HEK293 (cell line): ENCODE measurements around the gene AGPAT4.

Source experiments
- GLI4 ChIP-seq: fragments of 450-650 bp; formaldehyde crosslinking; IDR thresholded peaks from 2 replicates; pipeline ENCODE4 v1.5.1; 2016; ENCODE audit warnings: missing biosample characterization, missing genetic modification characterization
- KLF16 ChIP-seq: fragments of 450-650 bp; formaldehyde crosslinking; IDR thresholded peaks from 2 replicates; pipeline ENCODE4 v1.5.1; 2017; ENCODE audit warnings: missing biosample characterization, missing genetic modification characterization
- KLF9 ChIP-seq: fragments of 450-650 bp; formaldehyde crosslinking; IDR thresholded peaks from 2 replicates; pipeline ENCODE4 v1.5.1; 2016; ENCODE audit warnings: missing biosample characterization, missing genetic modification characterization, low read depth
- MYNN ChIP-seq: fragments of 450-650 bp; formaldehyde crosslinking; IDR thresholded peaks from 2 replicates; pipeline ENCODE4 v1.5.1; 2016; ENCODE audit warnings: missing biosample characterization, missing genetic modification characterization, borderline replicate concordance
- OVOL3 ChIP-seq: fragments of 450-650 bp; formaldehyde crosslinking; IDR thresholded peaks from 2 replicates; pipeline ENCODE4 v1.5.1; 2016; ENCODE audit warnings: missing biosample characterization, missing genetic modification characterization
- PBX3 ChIP-seq: sonication (generic); formaldehyde crosslinking; IDR thresholded peaks from 2 replicates; pipeline ENCODE4 v1.8.1; 2022; ENCODE audit warnings: mild to moderate bottlenecking, moderate library complexity, missing genetic modification reagents
- SETDB1 ChIP-seq: IDR thresholded peaks from one replicate; pipeline ENCODE4 v1.6.1; 2017; ENCODE audit warnings: mild to moderate bottlenecking, low read length, moderate library complexity, mixed read lengths; ENCODE audit not compliant: insufficient read length
- SP3 ChIP-seq: fragments of 450-650 bp; formaldehyde crosslinking; IDR thresholded peaks from 2 replicates; pipeline ENCODE4 v1.5.1; 2016; ENCODE audit warnings: missing biosample characterization, missing genetic modification characterization
- SP7 ChIP-seq: fragments of 450-650 bp; formaldehyde crosslinking; IDR thresholded peaks from 2 replicates; pipeline ENCODE4 v1.5.1; 2016; ENCODE audit warnings: missing biosample characterization, missing genetic modification characterization
- TRIM28 ChIP-seq: IDR thresholded peaks from 2 replicates; pipeline ENCODE4 v1.6.1; 2011; ENCODE audit warnings: low read length, control low read depth, borderline replicate concordance
- ZBTB17 ChIP-seq: fragments of 450-650 bp; formaldehyde crosslinking; IDR thresholded peaks from 2 replicates; pipeline ENCODE4 v1.5.1; 2016; ENCODE audit warnings: missing biosample characterization, missing genetic modification characterization
- ZBTB21 ChIP-seq: fragments of 450-650 bp; formaldehyde crosslinking; IDR thresholded peaks from 2 replicates; pipeline ENCODE4 v1.5.1; 2017; ENCODE audit warnings: missing biosample characterization, missing genetic modification characterization
- ZBTB8A ChIP-seq: fragments of 450-650 bp; formaldehyde crosslinking; IDR thresholded peaks from 2 replicates; pipeline ENCODE4 v1.5.1; 2016; ENCODE audit warnings: missing biosample characterization, missing genetic modification characterization
- ZEB2 ChIP-seq: fragments of 450-650 bp; formaldehyde crosslinking; IDR thresholded peaks from 2 replicates; pipeline ENCODE4 v1.5.1; 2016; ENCODE audit warnings: missing biosample characterization, missing genetic modification characterization
- ZFP41 ChIP-seq: fragments of 450-650 bp; formaldehyde crosslinking; IDR thresholded peaks from 2 replicates; pipeline ENCODE4 v1.5.1; 2016; ENCODE audit warnings: missing biosample characterization, missing genetic modification characterization, borderline replicate concordance
- ZFP69B ChIP-seq: fragments of 450-650 bp; formaldehyde crosslinking; IDR thresholded peaks from 2 replicates; pipeline ENCODE4 v1.5.1; 2016; ENCODE audit warnings: missing biosample characterization, missing genetic modification characterization
- ZIC2 ChIP-seq: fragments of 450-650 bp; formaldehyde crosslinking; IDR thresholded peaks from 2 replicates; pipeline ENCODE4 v1.5.1; 2016; ENCODE audit warnings: missing biosample characterization, missing genetic modification characterization
- ZNF10 ChIP-seq: fragments of 450-650 bp; formaldehyde crosslinking; IDR thresholded peaks from 2 replicates; pipeline ENCODE4 v1.5.1; 2017; ENCODE audit warnings: missing biosample characterization, missing genetic modification characterization
- ZNF2 ChIP-seq: fragments of 450-650 bp; formaldehyde crosslinking; IDR thresholded peaks from 2 replicates; pipeline ENCODE4 v1.5.1; 2016; ENCODE audit warnings: missing biosample characterization, missing genetic modification characterization
- ZNF24 ChIP-seq: fragments of 450-650 bp; formaldehyde crosslinking; IDR thresholded peaks from 2 replicates; pipeline ENCODE4 v1.5.1; 2016; ENCODE audit warnings: missing biosample characterization, missing genetic modification characterization
- ZNF280D ChIP-seq: fragments of 450-650 bp; formaldehyde crosslinking; IDR thresholded peaks from 2 replicates; pipeline ENCODE4 v1.5.1; 2016; ENCODE audit warnings: missing biosample characterization, missing genetic modification characterization
- ZNF324 ChIP-seq: fragments of 450-650 bp; formaldehyde crosslinking; IDR thresholded peaks from 2 replicates; pipeline ENCODE4 v1.5.1; 2016; ENCODE audit warnings: missing biosample characterization, missing genetic modification characterization
- ZNF394 ChIP-seq: fragments of 450-650 bp; formaldehyde crosslinking; IDR thresholded peaks from 2 replicates; pipeline ENCODE4 v1.5.1; 2016; ENCODE audit warnings: missing biosample characterization, missing genetic modification characterization, mild to moderate bottlenecking, moderate library complexity, borderline replicate concordance
- ZNF398 ChIP-seq: fragments of 450-650 bp; formaldehyde crosslinking; IDR thresholded peaks from 2 replicates; pipeline ENCODE4 v1.5.1; 2017; ENCODE audit warnings: missing biosample characterization, missing genetic modification characterization
- ZNF423 ChIP-seq: fragments of 450-650 bp; formaldehyde crosslinking; IDR thresholded peaks from 2 replicates; pipeline ENCODE4 v1.5.1; 2016; ENCODE audit warnings: missing biosample characterization, missing genetic modification characterization
- ZNF449 ChIP-seq: fragments of 450-650 bp; formaldehyde crosslinking; IDR thresholded peaks from 2 replicates; pipeline ENCODE4 v1.5.1; 2017; ENCODE audit warnings: missing biosample characterization, mild to moderate bottlenecking, missing genetic modification characterization, moderate library complexity
- ZNF501 ChIP-seq: fragments of 450-650 bp; formaldehyde crosslinking; IDR thresholded peaks from 2 replicates; pipeline ENCODE4 v1.5.1; 2016; ENCODE audit warnings: missing biosample characterization, missing genetic modification characterization
- ZNF558 ChIP-seq: fragments of 450-650 bp; formaldehyde crosslinking; IDR thresholded peaks from 2 replicates; pipeline ENCODE4 v1.5.1; 2016; ENCODE audit warnings: missing biosample characterization, missing genetic modification characterization
- ZNF600 ChIP-seq: fragments of 450-650 bp; formaldehyde crosslinking; IDR thresholded peaks from 2 replicates; pipeline ENCODE4 v1.5.1; 2016; ENCODE audit warnings: missing biosample characterization, missing genetic modification characterization
- ZNF629 ChIP-seq: fragments of 450-650 bp; formaldehyde crosslinking; IDR thresholded peaks from 2 replicates; pipeline ENCODE4 v1.5.1; 2017; ENCODE audit warnings: missing biosample characterization, missing genetic modification characterization
- ZNF660 ChIP-seq: fragments of 450-650 bp; IDR thresholded peaks from 2 replicates; pipeline ENCODE4 v1.5.1; 2018; ENCODE audit warnings: missing biosample characterization, mild to moderate bottlenecking, missing genetic modification characterization
- ZNF692 ChIP-seq: fragments of 450-650 bp; formaldehyde crosslinking; IDR thresholded peaks from 2 replicates; pipeline ENCODE4 v1.5.1; 2016; ENCODE audit warnings: missing biosample characterization, missing genetic modification characterization
- ZNF747 ChIP-seq: fragments of 450-650 bp; formaldehyde crosslinking; IDR thresholded peaks from 2 replicates; pipeline ENCODE4 v1.5.1; 2016; ENCODE audit warnings: missing biosample characterization, missing genetic modification characterization

AGPAT4 gene

GRCh38 chr6:161168281-161168891 is 105.5 kb downstream of the AGPAT4 start (continued):
- TF ChIP-seq ZNF660 (tag by site-specific recombination) (peak; percentile 90), SP3 (tag by site-specific recombination) (no peak), ZNF280D (tag by site-specific recombination) (no peak), ZIC2 (tag by site-specific recombination) (peak; percentile 97), ZNF394 (peak; percentile 38; the same call in 1 of the 2 replicates), MYNN (0 out of 2 replicates have a peak, but pooled peaks have one; percentile 16), OVOL3 (tag by site-specific recombination) (no peak), ZNF747 (tag by site-specific recombination) (no peak), ZNF398 (tag by site-specific recombination) (peak; percentile 21; the same call in 1 of the 2 replicates), ZNF558 (tag by site-specific recombination) (0 out of 2 replicates have a peak, but pooled peaks have one; percentile 44), ZNF10 (tag by site-specific recombination) (no peak), KLF16 (no peak), GLI4 (tag by site-specific recombination) (no peak), ZEB2 (tag by site-specific recombination) (0 out of 2 replicates have a peak, but pooled peaks have one; percentile 33), ZNF24 (tag by site-specific recombination) (peak; percentile 62; the same call in 1 of the 2 replicates), PBX3 (no peak), ZBTB8A (no peak), ZNF600 (tag by site-specific recombination) (peak; percentile 30; the same call in 1 of the 2 replicates), SP7 (tag by site-specific recombination) (peak; percentile 84), ZBTB21 (tag by site-specific recombination) (0 out of 2 replicates have a peak, but pooled peaks have one; percentile 18), ZNF692 (peak; percentile 86), ZNF423 (no peak), ZNF449 (tag by site-specific recombination) (no peak), TRIM28 (0 out of 2 replicates have a peak, but pooled peaks have one; percentile 91), ZNF324 (tag by site-specific recombination) (peak; percentile 58; the same call in 1 of the 2 replicates), KLF9 (no peak), ZBTB17 (tag by site-specific recombination) (peak; percentile 70), ZFP41 (tag by site-specific recombination) (no peak), ZNF629 (tag by site-specific recombination) (peak; percentile 82), ZNF2 (tag by site-specific recombination) (0 out of 2 replicates have a peak, but pooled peaks have one; percentile 34), SETDB1 (peak; percentile 53), ZFP69B (tag by site-specific recombination) (peak; percentile 75), ZNF501 (tag by site-specific recombination) (peak; percentile 69; the same call in 1 of the 2 replicates)
